HEK293 (cell line): ENCODE measurements around the gene CYS1.

ENCODE experiments used
- CTCF ChIP-seq: fragments of 450-650 bp; formaldehyde crosslinking; IDR thresholded peaks from 2 replicates; pipeline ENCODE4 v1.5.1; 2016; ENCODE audit warnings: missing biosample characterization, missing genetic modification characterization
- KLF1 ChIP-seq: fragments of 450-650 bp; formaldehyde crosslinking; IDR thresholded peaks from 2 replicates; pipeline ENCODE4 v1.5.1; 2016; ENCODE audit warnings: missing biosample characterization, missing genetic modification characterization
- MYNN ChIP-seq: fragments of 450-650 bp; formaldehyde crosslinking; IDR thresholded peaks from 2 replicates; pipeline ENCODE4 v1.5.1; 2016; ENCODE audit warnings: missing biosample characterization, missing genetic modification characterization, borderline replicate concordance
- MZF1 ChIP-seq: fragments of 450-650 bp; formaldehyde crosslinking; IDR thresholded peaks from 2 replicates; pipeline ENCODE4 v1.5.1; 2017; ENCODE audit warnings: missing biosample characterization, missing genetic modification characterization, borderline replicate concordance
- TSHZ1 ChIP-seq: fragments of 450-650 bp; formaldehyde crosslinking; IDR thresholded peaks from 2 replicates; pipeline ENCODE4 v1.5.1; 2016; ENCODE audit warnings: missing biosample characterization, missing genetic modification characterization, borderline replicate concordance
- YY1 ChIP-seq: fragments of 450-650 bp; formaldehyde crosslinking; IDR thresholded peaks from 2 replicates; pipeline ENCODE4 v1.5.1; 2018; ENCODE audit warnings: missing biosample characterization, missing genetic modification characterization
- ZBTB26 ChIP-seq: fragments of 450-650 bp; formaldehyde crosslinking; optimal IDR thresholded peaks from 2 replicates; pipeline ENCODE3; 2016; ENCODE audit warnings: missing biosample characterization, mild to moderate bottlenecking, missing genetic modification characterization
- ZBTB7A ChIP-seq: fragments of 450-650 bp; formaldehyde crosslinking; IDR thresholded peaks from 2 replicates; pipeline ENCODE4 v1.5.1; 2016; ENCODE audit warnings: low read depth, missing biosample characterization, missing genetic modification characterization
- ZNF133 ChIP-seq: fragments of 450-650 bp; formaldehyde crosslinking; IDR thresholded peaks from 2 replicates; pipeline ENCODE4 v1.5.1; 2016; ENCODE audit warnings: missing biosample characterization, missing genetic modification characterization
- ZNF184 ChIP-seq: fragments of 450-650 bp; IDR thresholded peaks from 2 replicates; pipeline ENCODE4 v1.5.1; 2018; ENCODE audit warnings: missing biosample characterization, mild to moderate bottlenecking, missing genetic modification characterization
- ZNF23 ChIP-seq: fragments of 450-650 bp; formaldehyde crosslinking; IDR thresholded peaks from 2 replicates; pipeline ENCODE4 v1.5.1; 2016; ENCODE audit warnings: missing biosample characterization, missing genetic modification characterization, borderline replicate concordance
- ZNF433 ChIP-seq: fragments of 450-650 bp; formaldehyde crosslinking; IDR thresholded peaks from 2 replicates; pipeline ENCODE4 v1.5.1; 2016; ENCODE audit warnings: missing biosample characterization, missing genetic modification characterization, low read depth
- ZNF837 ChIP-seq: fragments of 450-650 bp; formaldehyde crosslinking; IDR thresholded peaks from 2 replicates; pipeline ENCODE4 v1.5.1; 2016; ENCODE audit warnings: missing biosample characterization, missing genetic modification characterization
- TF ChIP-seq, protein P1 (sequence below): fragments of 450-650 bp; formaldehyde crosslinking; IDR thresholded peaks from 2 replicates; pipeline ENCODE4 v1.5.1; 2016; ENCODE audit warnings: missing biosample characterization, missing genetic modification characterization

DNA sequence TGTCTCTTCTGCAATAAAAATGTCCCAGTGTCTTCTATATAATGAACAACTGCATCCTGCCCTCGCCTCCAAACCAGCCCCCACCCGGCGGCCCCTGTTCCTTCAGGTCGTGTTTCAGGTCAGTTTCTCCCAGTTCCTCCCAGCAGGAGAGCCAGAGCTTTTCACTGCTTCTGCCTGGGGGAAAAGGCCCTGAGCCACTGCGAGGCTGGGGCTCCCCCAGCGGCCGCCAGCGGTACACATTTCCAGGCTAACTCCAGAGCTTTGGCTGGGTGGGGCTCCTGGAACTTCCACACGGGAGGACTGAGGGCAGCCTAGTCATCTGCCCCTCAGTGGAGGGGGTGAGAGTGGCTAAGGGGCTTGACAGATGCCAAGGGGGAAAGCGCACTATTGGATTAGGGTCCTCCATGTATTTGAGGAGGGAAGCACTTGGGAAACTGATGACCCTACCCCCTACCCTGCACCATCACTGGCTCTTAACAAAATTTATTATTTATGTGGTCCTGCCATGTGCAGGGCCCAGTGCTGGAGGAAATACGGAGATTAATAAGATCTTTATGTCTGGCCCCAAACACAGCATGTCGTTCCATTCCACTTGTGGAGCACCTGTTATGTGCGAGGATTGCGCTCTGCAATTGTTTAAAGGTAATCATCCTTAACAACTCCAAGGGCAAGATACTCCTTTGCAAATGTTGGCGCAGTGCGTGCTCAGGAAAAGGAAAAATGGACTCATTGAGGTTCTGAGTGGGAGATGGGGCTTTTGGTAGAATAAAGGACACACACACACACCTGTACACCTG, 17.3 kb upstream of the CYS1 start:
- TF ChIP-seq KLF1 (tag by site-specific recombination) (no peak), ZNF133 (no peak), CTCF (tag by site-specific recombination) (peak; percentile 72), ZNF23 (tag by site-specific recombination) (no peak), ZNF184 (tag by site-specific recombination) (no peak), YY1 (tag by site-specific recombination) (no peak), TSHZ1 (tag by site-specific recombination) (no peak), MYNN (tag by site-specific recombination) (no peak), MZF1 (no peak), ZNF433 (tag by site-specific recombination) (no peak), ZBTB26 (no peak), ZNF837 (tag by site-specific recombination) (no peak), ZBTB7A (tag by site-specific recombination) (no peak)
- TF ChIP-seq, protein P1, sequence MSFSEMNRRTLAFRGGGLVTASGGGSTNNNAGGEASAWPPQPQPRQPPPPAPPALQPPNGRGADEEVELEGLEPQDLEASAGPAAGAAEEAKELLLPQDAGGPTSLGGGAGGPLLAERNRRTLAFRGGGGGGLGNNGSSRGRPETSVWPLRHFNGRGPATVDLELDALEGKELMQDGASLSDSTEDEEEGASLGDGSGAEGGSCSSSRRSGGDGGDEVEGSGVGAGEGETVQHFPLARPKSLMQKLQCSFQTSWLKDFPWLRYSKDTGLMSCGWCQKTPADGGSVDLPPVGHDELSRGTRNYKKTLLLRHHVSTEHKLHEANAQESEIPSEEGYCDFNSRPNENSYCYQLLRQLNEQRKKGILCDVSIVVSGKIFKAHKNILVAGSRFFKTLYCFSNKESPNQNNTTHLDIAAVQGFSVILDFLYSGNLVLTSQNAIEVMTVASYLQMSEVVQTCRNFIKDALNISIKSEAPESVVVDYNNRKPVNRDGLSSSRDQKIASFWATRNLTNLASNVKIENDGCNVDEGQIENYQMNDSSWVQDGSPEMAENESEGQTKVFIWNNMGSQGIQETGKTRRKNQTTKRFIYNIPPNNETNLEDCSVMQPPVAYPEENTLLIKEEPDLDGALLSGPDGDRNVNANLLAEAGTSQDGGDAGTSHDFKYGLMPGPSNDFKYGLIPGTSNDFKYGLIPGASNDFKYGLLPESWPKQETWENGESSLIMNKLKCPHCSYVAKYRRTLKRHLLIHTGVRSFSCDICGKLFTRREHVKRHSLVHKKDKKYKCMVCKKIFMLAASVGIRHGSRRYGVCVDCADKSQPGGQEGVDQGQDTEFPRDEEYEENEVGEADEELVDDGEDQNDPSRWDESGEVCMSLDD (tag by site-specific recombination) = no peak
